A549 treated with CORT108297 at 1 μM for 4 hours (cell line): ENCODE results near the gene TP53TG3B. TPM values are rescaled to one million over a fixed set of nuclear protein-coding genes. Genes with fewer than 3 reads are reported as not detected.

ENCODE experiments used
- total RNA-seq: library from RNA; stranded (reverse); fragments of 200-300 nt; extraction: Qiagen RNA extraction; gene quantifications from 5 replicates; pipeline ENCODE4 v1.2.3, GENCODE V29; 2022

The TP53TG3B gene
- 0.10 to 0.26 TPM (median 0.10 TPM) in 3 of 5 replicates, not detected in the others for total RNA-seq

GRCh38 chr16:33360541-33360940 lies at the start of gene TP53TG3B:
TP53TG3B (plus strand) TSS chr16:33360841; CDS start chr16:33360909, 68 bp downstream.

Other genes starting within 250 kb of the TP53TG3B start
- gene TP53TG3C, start 166.6 kb upstream of the TP53TG3B start, total RNA-seq: 0.24 to 0.40 TPM (median 0.26 TPM) in 3 of 5 replicates, not detected in the others
- gene TP53TG3E, start 56.5 kb upstream of the TP53TG3B start, total RNA-seq: not detected in 5 replicates
- gene TP53TG3F, start 98.8 kb downstream of the TP53TG3B start, total RNA-seq: 0.06 to 0.19 TPM (median 0.16 TPM) in 3 of 5 replicates, not detected in the others